Thymus (tissue), 11 donors: ENCODE results near the gene CRISPLD2. TPM values are rescaled to one million over a fixed set of nuclear protein-coding genes. Genes with fewer than 3 reads are reported as not detected.

Experiments used
- DNase-seq, 9 donors: peaks; one replicate each; pipeline ENCODE4 v3.0.0-alpha.2; 2013; ENCODE audit warnings: low spot score in 9 of 9, low read depth in 6 of 9, missing footprints in 1 of 9
- H3K27ac ChIP-seq, 2 donors: one replicate each; pipeline ENCODE4 v1.5.1; 2013; ENCODE audit warnings: control low read depth in 1 of 2, low read depth in 1 of 2, low read length in 1 of 2, mild to moderate bottlenecking in 1 of 2, moderate library complexity in 1 of 2
- H3K27me3 ChIP-seq, 2 donors: one replicate each; pipeline ENCODE4 v1.5.1; 2013; ENCODE audit warnings: low read length in 1 of 2; ENCODE audit not compliant: control insufficient read depth in 2 of 2, insufficient read depth in 1 of 2
- H3K36me3 ChIP-seq, 2 donors: one replicate each; pipeline ENCODE4 v1.5.1; 2013; ENCODE audit warnings: low read length in 1 of 2, mild to moderate bottlenecking in 1 of 2, moderate library complexity in 1 of 2; ENCODE audit not compliant: control insufficient read depth in 2 of 2, insufficient read depth in 2 of 2
- H3K4me1 ChIP-seq, 2 donors: one replicate each; pipeline ENCODE4 v1.5.1; 2013; ENCODE audit warnings: low read length in 2 of 2; ENCODE audit not compliant: control insufficient read depth in 2 of 2, insufficient read depth in 2 of 2
- H3K4me3 ChIP-seq, 2 donors: one replicate each; pipeline ENCODE4 v1.5.1; 2013; ENCODE audit warnings: low read length in 2 of 2, control low read depth in 1 of 2, mild to moderate bottlenecking in 1 of 2
- H3K9me3 ChIP-seq, 2 donors: one replicate each; pipeline ENCODE4 v1.5.1; 2013; ENCODE audit warnings: low read length in 1 of 2, mild to moderate bottlenecking in 1 of 2; ENCODE audit not compliant: control insufficient read depth in 2 of 2, insufficient read depth in 1 of 2
- WGBS: extraction: QIAGEN DNeasy Blood & Tissue Kit; methylation state at CpG from one replicate; pipeline ENCODE4 v1.1.7; 2013; 5-methylcytosine and 5-hydroxymethylcytosine counted together
- polyA plus RNA-seq: library from polyadenylated mRNA; stranded (reverse); fragments of 200-250 nt; gene quantifications from one replicate; pipeline ENCODE4 v1.2.3, GENCODE V29; 2013
- total RNA-seq: library from RNA; stranded (reverse); fragments of 120-200 nt; gene quantifications from one replicate; pipeline ENCODE4 v1.2.4, GENCODE V29; 2013
- donor health status: healthy.

Gene CRISPLD2
- total and polyA plus RNA-seq, 2 donors, result 2.1 to 7.2 TPM

DNA sequence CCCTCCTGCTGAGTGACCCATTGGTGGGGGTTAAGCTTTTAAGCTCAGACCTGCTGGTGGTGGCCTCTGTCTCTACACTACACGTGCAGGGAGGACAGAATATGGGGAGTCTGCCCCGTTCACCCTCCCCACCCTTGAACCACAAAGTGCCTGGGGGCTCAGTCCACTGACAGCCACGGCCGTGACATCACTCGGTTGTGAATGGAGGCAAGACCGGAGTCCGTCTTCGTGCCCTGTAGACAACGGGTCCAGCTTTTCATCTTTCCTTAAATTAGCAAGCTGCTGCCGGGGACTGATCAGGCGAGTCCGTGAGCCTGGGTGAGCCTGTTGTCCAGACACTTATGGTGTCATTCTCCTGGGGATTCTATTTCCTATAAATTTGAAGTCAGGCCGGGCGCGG is 67.4 kb downstream of the CRISPLD2 start:
- WGBS, result 97% methylated on average over 15 of the region's 15 CpGs
- no peak for DNase-seq
- H3K9me3 ChIP-seq, result no peaks in the 10 kb centered on the region
- peaks cover 0 to 5% of the 10 kb centered on the region in 2 donors for H3K4me1 ChIP-seq
- no peak overlapping the region for H3K27ac ChIP-seq
- H3K36me3 ChIP-seq, result no peaks in the 10 kb centered on the region
- H3K27me3 ChIP-seq, result peaks cover 0 to 24% of the 10 kb centered on the region in 2 donors
- H3K4me3 ChIP-seq, result no peak overlapping the region

DNA sequence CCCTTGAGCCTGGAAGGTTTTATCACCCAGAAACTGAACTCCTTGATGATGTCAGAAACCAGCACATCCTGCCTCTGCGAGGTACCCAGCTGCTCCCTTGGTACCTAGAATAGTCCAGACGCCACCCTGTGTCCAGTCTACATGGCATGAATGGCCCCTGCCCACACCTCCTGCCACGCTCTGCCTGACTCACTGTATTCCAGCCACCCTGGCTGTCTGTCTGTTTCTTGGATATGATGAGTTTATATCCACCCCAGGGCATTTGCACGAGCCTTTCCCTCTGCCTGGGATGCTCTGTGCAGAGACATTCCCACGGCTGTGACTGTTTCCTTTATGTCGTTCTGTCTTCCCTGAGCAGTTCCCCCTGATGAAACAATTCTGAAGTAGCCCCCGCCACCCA is 68.7 kb downstream of the CRISPLD2 start:
- no peak overlapping the region for H3K27ac ChIP-seq
- peaks cover 0 to 5% of the 10 kb centered on the region in 2 donors for H3K4me1 ChIP-seq
- 94% methylated on average over 7 of the region's 7 CpGs for WGBS
- no peaks in the 10 kb centered on the region for H3K36me3 ChIP-seq
- H3K27me3 ChIP-seq, result peaks cover 0 to 21% of the 10 kb centered on the region in 2 donors
- no peak overlapping the region for H3K4me3 ChIP-seq
- H3K9me3 ChIP-seq, result no peaks in the 10 kb centered on the region
- DNase-seq, result no peak

DNA sequence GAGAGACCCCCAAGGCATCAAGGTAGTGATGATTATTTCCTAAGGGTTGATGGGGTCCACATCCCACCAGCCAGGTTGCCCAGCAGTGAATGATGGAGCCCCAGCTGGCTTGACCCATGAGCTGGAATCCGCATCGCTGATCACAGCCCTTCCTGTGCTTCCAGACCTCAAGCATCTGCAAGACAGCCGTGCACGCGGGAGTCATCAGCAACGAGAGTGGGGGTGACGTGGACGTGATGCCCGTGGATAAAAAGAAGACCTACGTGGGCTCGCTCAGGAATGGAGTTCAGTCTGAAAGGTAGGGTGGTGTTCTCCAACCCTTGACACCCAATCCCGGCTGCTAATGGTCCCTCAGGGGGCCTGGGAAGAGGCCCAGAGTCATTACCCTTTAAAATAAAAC is 69.3 kb downstream of the CRISPLD2 start:
- 83% methylated on average over 12 of the region's 12 CpGs for WGBS
- no peaks in the 10 kb centered on the region for H3K9me3 ChIP-seq
- no peak overlapping the region for H3K4me3 ChIP-seq
- no peak for DNase-seq
- H3K27me3 ChIP-seq, result peaks cover 0 to 20% of the 10 kb centered on the region in 2 donors
- no peaks in the 10 kb centered on the region for H3K36me3 ChIP-seq
- peaks cover 0 to 5% of the 10 kb centered on the region in 2 donors for H3K4me1 ChIP-seq
- no peak overlapping the region for H3K27ac ChIP-seq

DNA sequence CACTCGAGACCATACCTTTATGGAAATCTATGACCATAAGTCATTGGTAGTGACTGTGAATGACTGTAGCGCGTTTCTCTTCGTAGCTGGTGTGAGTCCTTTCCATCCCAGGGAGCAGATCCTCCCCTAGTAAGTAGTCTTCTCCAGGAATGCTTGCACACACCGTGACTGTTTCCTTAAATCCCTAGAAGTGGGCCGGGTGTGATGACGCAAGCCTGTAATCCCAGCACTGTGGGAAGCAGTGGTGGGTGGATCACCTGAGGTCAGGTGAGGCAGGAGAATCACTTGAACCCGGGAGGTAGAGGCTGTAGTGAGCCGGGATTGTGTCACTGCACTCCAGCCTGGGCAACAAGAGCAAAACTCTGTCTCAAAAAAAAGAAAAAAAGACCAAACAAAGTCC is 70.6 kb downstream of the CRISPLD2 start:
- no peaks in the 10 kb centered on the region for H3K4me1 ChIP-seq
- peaks cover 0 to 9% of the 10 kb centered on the region in 2 donors for H3K27me3 ChIP-seq
- no peak overlapping the region for H3K27ac ChIP-seq
- 96% methylated on average over 9 of the region's 9 CpGs for WGBS
- H3K4me3 ChIP-seq, result no peak overlapping the region
- no peaks in the 10 kb centered on the region for H3K36me3 ChIP-seq
- no peaks in the 10 kb centered on the region for H3K9me3 ChIP-seq
- no peak for DNase-seq

DNA sequence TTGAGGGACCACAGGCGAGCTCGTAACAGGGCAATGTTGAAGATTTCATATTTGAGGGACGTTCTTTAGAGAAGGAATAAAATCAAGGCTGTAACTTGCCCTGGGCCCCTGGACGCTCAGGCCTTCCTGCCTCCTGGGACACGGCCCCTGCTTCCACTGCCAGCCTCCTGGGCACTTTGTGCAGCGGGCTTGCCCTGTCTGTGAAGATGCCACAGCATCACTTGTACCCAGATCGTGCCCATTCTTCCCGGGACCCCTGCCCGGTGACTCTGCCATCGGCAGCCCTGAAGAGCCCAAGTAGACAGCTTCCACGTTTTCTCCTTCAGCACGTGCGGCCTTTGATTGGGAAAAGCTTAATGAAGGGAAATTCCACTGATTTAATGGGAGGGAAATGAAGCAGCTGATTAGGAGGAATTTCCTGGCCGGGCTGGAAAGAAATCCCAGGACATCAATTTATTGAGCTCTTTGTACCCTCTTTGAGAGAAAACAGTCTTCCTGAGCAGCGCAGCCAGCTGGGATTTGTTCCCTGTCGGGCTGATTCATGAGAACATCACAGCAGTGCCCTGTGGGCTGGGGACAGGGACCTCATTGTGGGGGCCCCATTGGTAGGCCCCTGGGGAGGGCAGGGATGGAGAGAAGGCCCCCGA is 71.5 kb downstream of the CRISPLD2 start:
- Histone ChIP-seq H3K36me3 (no peaks in the 10 kb centered on the region), H3K27ac (no peak overlapping the region)
- no peak for DNase-seq

DNA sequence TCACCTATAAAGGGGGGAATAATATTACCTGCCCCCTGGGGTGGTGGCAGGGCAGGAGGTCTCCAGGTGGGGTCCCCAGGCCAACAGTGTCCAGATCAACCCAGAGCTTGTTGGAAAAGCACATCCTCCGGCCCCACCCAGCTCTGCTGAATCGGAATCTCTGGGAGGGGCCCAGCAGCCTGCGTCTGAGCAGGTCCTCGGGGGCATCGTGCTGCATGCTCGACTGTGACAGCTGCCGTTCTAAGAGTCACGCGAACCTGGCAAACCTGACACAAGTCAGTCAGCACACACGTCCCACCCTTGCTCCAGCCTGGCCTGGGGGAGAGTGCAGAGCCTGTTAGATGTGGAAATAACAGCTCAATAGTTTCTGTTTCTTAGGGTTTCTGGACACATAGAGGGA is 72.3 kb downstream of the CRISPLD2 start:
- Histone ChIP-seq H3K9me3 (no peaks in the 10 kb centered on the region), H3K27ac (no peak overlapping the region), H3K4me1 (no peaks in the 10 kb centered on the region), H3K36me3 (no peaks in the 10 kb centered on the region), H3K27me3 (peaks cover 0 to 2% of the 10 kb centered on the region in 2 donors), H3K4me3 (no peak overlapping the region)
- 89% methylated on average over 10 of the region's 10 CpGs for WGBS
- DNase-seq, result no peak

More for the DNA sequence above, 71.5 kb downstream of the CRISPLD2 start:
- Histone ChIP-seq H3K4me3 (no peak overlapping the region), H3K27me3 (peaks cover 0 to 2% of the 10 kb centered on the region in 2 donors), H3K9me3 (no peaks in the 10 kb centered on the region), H3K4me1 (no peaks in the 10 kb centered on the region)
- WGBS, result 94% methylated on average over 17 of the region's 17 CpGs

DNA sequence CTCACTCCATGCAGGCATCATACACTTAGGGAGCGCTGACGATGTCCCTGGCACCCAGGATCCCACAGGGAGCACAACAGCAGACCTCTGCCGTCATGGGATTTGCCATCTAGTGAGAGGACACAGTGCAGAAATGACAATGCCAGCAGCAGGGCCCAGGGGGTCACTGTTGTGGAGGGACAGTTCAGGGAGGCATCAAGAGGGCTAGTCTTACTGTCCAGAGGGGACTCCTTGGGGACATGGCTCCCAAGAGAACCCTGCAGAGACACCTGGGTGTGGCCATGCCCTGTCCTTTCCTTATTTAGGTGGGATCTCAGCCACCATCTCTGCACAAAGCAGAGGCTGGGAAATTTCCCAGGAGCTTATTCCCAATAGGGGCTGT is 73.7 kb downstream of the CRISPLD2 start:
- peaks cover 0 to under 1% of the 10 kb centered on the region in 2 donors for H3K27me3 ChIP-seq
- no peaks in the 10 kb centered on the region for H3K4me1 ChIP-seq
- H3K36me3 ChIP-seq, result no peaks in the 10 kb centered on the region
- WGBS, result 97% methylated on average over 3 of the region's 3 CpGs
- no peak for DNase-seq
- H3K4me3 ChIP-seq, result no peak overlapping the region
- H3K27ac ChIP-seq, result no peak overlapping the region
- H3K9me3 ChIP-seq, result no peaks in the 10 kb centered on the region

DNA sequence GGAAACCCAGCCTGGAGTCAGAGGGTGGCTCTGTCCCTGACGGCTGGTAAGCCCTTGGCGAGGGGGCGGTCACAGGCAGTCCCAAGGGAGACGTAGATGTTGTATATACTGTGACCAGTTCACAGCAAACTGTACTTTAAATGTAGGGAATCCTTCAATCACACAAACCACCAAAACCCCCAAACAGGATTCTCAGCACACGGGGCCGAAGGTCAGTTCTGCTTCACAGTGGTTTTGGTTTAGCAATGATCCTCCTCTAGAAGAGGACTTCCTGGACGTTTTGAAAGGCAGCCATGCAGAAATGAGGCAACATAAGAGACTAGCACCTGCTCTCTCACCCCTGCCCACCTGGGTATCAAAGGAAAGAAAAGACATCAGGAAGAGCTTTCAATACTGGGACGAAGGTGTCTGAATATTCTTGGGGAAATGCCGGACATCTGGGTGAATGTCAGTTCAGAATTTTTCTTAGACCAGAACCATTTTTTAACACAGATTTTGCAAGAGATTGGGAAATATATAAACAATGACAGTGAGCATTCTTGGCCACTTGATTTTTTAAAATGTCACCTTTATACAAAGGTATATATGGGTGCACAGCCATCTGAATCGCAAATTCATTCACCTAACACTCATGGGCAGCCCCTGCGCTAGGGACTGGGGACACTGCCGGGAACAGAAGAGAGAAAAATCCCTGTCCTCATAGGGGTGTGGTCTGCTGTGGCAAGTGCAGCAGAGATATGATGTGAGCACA is 74.2 kb downstream of the CRISPLD2 start:
- Histone ChIP-seq H3K36me3 (no peaks in the 10 kb centered on the region), H3K4me3 (no peak overlapping the region), H3K4me1 (no peaks in the 10 kb centered on the region), H3K27ac (no peak overlapping the region), H3K27me3 (no peaks in the 10 kb centered on the region), H3K9me3 (no peaks in the 10 kb centered on the region)
- DNase-seq, result no peak
- 82% methylated on average over 12 of the region's 12 CpGs for WGBS

DNA sequence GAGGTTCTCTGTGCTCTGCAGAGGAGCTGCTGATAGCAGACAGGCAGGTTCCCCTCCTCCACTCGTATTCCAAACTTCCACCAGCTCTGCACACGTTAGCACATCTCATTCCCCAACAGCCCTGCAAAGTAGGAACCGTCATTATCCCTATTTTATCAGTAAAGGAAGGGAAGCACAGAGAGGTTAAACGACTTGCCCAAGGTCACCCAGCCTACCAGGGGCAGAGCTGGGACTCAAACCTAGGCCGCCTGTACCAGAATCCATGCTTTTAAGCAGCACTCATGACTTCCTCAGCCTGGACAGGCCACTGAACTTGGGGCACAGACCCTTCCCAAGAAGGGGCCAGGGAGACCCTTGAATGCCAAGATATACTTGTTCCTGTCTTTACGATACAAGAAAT is 75.2 kb downstream of the CRISPLD2 start:
- Histone ChIP-seq H3K9me3 (no peaks in the 10 kb centered on the region), H3K4me3 (no peak overlapping the region), H3K36me3 (no peaks in the 10 kb centered on the region), H3K4me1 (no peaks in the 10 kb centered on the region), H3K27ac (no peak overlapping the region), H3K27me3 (no peaks in the 10 kb centered on the region)
- no peak for DNase-seq
- 79% methylated on average over 6 of the region's 6 CpGs for WGBS
